A172 (cell line): ENCODE data around the gene MTSS2. TPM values are rescaled to one million over a fixed set of nuclear protein-coding genes. Genes with fewer than 3 reads are reported as not detected.
"Not testable (repeated sequence)": the region's sequence is repeated elsewhere in the genome, so short reads cannot be mapped to it uniquely, and the experiment has no call there.

Experiments
- DNase-seq: peaks from one replicate; pipeline ENCODE4 v3.0.0-alpha.2; 2015; ENCODE audit warnings: low spot score
- total RNA-seq: library from RNA; depleted of rRNA; stranded (reverse); fragments of >200 nt; shearing (Covaris generic); gene quantifications from 2 replicates; pipeline ENCODE4 v1.2.3, GENCODE V29; 2014; rRNA removed

The MTSS2 gene
- total RNA-seq, 1 experiment from 2014 or later = 74.1 TPM

GRCh38 chr16:70653809-70654771 is 31.8 kb downstream of the MTSS2 start:
- DNase-seq = peak; percentile 86

DNA sequence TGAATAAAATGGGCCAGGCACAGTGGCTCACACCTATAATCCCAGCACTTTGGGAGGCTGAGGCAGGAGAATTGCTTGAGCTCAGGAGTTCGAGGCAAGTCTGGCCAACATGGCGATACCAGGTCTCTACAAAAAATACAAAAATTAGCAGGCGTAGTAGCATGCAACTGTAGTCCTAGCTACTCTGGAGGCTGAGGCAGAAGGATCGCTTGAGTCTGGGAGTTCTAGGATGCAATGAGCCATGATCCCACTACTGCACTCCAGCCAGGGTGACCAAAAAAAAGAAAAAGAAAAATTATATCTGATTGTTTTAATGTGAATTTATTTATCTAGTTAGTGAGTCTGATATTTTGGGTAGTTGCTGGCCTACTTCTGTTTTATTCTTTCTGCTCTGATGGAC is 32.4 kb downstream of the MTSS2 start:
- no peak for DNase-seq

GRCh38 chr16:70652322-70652721 is 33.5 kb downstream of the MTSS2 start:
- no peak for DNase-seq

DNA sequence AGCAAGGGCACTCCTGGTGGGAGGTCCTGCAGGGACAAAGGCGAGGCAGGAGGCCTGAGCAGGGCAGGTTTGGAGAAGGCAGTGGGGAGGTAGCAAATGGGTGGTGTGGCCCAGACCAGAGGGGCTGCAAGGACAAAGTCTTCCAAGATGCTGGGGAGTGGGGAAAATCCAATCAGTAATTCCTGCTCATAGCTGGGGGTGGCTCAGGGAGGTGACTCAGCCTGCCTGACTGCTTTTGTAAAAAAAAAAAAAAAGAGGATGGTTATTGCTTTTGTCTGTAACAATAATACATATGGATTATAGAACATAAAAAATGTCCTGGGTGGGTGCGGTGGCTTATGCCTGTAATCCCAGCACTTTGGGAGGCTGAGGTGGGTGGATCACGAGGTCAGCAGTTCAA is 34.3 kb downstream of the MTSS2 start:
- no peak for DNase-seq

- no peak for DNase-seq
Observed at GRCh38 chr16:70650216-70650615, 35.6 kb downstream of the MTSS2 start.

- DNase-seq = no peak
Observed at GRCh38 chr16:70649300-70649699, 36.6 kb downstream of the MTSS2 start.

DNA sequence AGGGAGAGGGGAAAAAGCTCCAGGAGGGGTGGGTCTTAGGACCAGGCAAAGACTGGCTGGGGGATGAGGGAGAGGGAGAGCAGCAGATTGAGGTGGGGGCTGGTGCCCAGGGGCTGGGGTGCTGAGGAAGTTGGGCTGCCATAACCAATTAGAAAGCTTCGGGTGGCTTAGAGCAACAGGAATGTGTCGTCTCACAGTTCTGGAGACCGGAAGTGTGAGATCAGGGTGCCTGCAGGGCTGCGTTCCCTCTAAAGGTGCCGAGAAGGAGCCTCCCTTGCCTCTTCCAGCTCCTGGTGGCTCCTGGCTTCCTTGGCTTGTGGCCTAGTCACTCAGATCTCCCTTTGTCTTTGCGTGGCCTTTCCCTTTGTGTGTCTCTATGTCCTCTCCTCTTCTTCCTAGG is 37.2 kb downstream of the MTSS2 start:
- no peak for DNase-seq

GRCh38 chr16:70647441-70648359 is 38.2 kb downstream of the MTSS2 start:
- DNase-seq = no peak

DNA sequence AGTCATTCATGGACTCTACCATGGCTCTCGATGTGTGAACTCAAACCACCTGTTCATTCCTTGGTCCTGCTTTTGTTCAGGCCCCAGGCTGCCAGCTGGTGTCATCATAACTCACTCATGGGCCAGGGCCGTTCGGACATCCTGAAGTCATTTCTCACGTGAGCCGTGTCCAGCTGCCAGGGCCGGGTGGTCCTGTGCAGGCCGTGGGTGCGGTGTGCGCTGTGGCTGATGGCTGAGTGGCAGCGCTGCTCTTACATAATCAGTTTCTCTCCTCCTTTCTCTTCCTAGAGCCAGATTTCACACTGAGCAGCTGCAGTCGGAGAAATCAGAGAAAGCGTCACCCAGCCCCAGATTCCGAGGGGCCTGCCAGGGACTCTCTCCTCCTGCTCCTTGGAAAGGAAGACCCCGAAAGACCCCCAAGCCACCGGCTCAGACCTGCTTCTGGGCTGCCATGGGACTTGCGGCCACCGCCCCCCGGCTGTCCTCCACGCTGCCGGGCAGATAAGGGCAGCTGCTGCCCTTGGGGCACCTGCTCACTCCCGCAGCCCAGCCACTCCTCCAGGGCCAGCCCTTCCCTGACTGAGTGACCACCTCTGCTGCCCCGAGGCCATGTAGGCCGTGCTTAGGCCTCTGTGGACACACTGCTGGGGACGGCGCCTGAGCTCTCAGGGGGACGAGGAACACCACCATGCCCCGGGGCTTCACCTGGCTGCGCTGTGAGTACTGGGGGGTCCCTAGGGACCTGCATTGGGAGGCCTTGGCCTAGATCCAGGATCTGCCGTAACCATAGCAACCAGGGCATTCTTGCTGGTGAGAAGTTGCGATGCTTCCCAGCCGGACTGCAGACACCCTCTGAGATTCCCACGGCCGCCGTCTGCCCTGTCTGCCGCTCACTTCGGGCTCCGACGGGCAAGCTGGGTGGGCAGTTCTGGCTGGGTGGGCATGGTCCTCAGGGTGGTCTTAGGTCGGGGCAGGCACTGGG is 39.3 kb downstream of the MTSS2 start, which contains the start of gene IL34:
TSS of gene IL34 (plus strand) at position 300 of the 982 bp plus-strand sequence. CDS start at position 689, 389 bp downstream.
- no peak for DNase-seq

DNA sequence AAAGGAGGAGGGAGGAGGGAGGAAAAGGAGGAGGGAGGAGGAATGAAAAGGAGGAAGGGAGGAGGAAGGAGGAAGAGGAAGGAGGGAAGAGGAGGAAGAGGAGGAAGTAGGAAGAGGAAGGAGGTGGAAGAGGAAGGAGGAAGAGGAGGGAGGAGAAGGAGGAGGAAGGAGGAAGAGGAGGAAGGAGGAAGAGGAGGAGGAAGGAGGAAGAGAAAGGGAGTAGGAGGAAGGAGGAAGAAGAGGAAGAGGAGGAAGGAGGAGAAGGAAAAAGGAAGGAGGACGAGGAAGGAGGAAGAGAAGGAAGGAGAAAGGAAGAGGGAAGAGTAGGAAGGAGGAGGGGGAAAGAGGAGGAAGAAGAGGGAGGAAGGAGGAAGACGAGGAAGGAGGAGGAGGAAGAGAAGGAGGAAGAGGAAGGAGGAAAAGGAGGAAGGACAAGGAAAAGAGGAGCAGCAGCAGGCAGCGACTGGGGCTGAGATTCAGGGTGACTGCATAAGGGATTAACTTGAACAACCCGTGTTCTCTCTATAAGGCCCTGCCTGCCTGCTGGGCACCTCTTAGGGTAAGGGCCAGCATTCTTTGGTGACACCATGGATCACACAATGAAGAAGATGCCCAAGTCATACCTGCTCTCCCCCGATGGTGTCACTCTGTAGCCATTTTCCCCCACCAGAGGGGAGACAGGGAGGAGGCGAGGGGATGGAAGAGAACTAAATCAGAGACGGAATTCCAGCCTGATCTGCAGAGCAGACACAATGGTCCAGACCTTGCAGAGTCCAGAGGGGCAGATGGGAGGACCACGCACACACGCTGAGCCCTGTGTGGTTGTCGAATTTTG is 40.9 kb downstream of the MTSS2 start:
- no peak for DNase-seq

DNA sequence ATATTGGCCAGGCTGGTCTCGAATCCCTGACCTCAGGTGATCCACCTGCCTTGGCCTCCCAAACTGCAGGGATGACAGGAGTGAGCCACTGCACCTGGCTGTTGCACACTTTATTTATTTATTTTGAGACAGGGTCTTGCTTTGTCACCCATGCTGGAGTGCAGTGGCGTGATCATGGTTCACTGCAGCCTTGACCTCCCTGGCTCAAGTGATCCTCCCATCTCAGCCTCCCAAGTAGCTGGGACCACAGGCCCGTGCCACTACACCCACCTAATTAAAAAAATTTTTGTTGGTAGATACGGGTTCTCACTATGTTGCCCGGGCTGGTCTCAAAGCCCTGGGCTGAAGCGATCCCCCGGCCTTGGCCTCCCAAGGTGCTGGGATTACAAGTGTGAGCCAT is 42.6 kb downstream of the MTSS2 start:
- DNase-seq = not testable (repeated sequence)

DNA sequence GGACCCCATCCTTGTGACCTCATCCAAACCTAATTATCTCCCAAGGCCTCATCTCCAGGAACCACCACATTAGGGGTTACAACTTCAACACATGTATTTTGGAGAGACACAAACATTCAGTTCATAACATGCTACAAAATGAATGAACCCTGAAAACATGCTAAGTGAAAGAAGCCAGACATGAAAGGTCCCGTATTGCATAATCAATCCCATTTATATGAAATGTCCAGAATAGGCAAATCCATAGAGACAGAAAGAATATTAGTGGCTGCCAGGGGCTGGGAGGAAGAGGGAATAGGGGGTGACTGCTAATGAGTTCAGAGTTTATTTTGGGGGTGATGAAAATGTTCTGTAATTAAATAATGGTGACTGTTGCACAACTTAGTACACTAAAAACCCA is 43.2 kb downstream of the MTSS2 start:
- no peak for DNase-seq

DNA sequence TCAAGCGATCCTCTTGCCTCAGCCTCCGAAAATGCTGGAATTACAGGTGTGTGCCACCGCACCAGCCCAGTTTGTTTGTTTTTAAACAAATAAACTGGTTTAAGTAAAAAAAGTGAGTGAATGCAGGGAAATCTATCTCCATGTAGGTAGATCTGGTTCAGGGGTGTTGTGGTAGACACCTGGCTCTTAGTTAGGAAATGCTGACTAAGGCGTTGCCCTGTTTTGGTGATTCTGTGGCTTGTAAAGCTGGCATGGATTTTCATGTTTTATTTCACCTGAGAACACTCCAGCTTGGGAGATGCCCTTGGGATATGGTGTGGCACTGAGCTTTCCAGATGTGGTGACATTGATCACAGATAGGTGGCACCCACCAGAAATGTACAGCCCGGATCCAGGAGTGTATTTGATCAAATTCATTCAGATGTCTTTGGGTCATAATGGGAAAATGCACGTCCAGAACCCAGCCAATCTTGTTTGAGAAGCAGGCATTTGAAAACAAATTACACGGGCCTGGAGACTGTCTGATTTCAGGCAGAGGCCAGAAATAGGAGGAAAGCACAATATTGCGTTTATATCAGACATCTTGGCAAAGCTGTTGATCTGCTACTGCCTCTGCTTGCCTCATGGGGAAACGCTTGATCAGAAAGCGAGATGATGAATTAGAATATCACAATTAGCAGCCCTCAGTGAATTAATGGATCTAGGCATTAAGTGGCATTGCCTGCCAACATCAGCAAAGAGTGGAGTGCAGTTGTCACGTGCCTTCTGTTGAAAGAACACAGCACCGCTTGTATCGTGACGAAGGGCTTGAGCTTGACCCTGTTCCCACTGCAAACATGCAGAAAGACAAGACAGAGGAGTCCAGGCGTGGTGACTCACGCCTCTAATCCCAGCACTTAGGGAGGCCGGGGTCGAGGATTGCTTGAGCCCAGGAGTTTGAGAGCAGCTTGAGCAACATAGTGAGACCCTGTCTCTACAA is 46.8 kb downstream of the MTSS2 start:
- DNase-seq = no peak

Other genes starting within 250 kb of the MTSS2 start
- 14.4 and 17.3 TPM in 2 replicates for gene ST3GAL2, start 247.0 kb downstream of the MTSS2 start, total RNA-seq
- 9.4 and 13.8 TPM in 2 replicates for gene FCSK, start 231.5 kb downstream of the MTSS2 start, total RNA-seq
- gene COG4, start 162.5 kb downstream of the MTSS2 start, total RNA-seq = 67.1 and 89.4 TPM in 2 replicates
- 146 and 176 TPM in 2 replicates for gene SF3B3, start 162.2 kb downstream of the MTSS2 start, total RNA-seq
- gene IL34, start 39.5 kb downstream of the MTSS2 start, total RNA-seq = 7.8 and 10.5 TPM in 2 replicates
- gene VAC14, start 115.1 kb upstream of the MTSS2 start, total RNA-seq = 58.8 and 66.5 TPM in 2 replicates